Mucosa of gallbladder (tissue), 1 donor: Measurements from ENCODE around the gene PTGDS. TPM values are rescaled to one million over a fixed set of nuclear protein-coding genes. Genes with fewer than 3 reads are reported as not detected.

Source experiments
- DNase-seq: peaks from one replicate; pipeline ENCODE4 v3.0.0-alpha.2; 2020; ENCODE audit warnings: low spot score
- total RNA-seq: library from RNA; stranded (reverse); gene quantifications from one replicate; pipeline ENCODE4 v1.2.1, GENCODE V29; 2021
- donor health status: DM: no; HTN: no; CAD: no.

The PTGDS gene
- total RNA-seq, 1 donor from 2014 or later = 481 TPM

DNA sequence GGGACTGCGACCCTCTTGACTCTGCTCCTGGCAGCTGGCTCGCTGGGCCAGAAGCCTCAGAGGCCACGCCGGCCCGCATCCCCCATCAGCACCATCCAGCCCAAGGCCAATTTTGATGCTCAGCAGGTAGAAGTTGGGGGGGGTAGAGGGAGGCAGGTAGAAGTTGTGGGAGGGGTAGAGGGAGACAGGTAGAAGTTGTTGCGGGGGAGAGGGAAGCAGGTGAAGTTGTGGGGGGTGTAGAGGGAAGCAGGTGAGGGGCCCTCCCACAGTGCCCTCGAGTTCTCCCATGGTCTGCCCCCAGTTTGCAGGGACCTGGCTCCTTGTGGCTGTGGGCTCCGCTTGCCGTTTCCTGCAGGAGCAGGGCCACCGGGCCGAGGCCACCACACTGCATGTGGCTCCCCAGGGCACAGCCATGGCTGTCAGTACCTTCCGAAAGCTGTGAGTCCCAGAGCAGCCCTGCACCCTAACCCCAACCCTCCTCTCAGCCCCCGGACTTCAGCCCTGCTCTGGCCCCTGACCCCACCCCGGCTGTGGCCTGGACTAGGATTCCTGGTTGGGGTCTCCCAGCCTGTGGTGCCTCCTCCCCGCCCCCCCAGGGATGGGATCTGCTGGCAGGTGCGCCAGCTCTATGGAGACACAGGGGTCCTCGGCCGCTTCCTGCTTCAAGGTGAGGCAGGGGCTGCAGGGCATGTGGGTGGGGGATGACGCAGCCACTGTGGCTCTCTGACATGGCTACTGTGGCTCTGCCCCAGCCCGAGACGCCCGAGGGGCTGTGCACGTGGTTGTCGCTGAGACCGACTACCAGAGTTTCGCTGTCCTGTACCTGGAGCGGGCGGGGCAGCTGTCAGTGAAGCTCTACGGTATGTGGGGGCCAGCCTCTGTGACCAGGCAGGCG is 31.7 kb upstream of the PTGDS start:
- DNase-seq = no peak

DNA sequence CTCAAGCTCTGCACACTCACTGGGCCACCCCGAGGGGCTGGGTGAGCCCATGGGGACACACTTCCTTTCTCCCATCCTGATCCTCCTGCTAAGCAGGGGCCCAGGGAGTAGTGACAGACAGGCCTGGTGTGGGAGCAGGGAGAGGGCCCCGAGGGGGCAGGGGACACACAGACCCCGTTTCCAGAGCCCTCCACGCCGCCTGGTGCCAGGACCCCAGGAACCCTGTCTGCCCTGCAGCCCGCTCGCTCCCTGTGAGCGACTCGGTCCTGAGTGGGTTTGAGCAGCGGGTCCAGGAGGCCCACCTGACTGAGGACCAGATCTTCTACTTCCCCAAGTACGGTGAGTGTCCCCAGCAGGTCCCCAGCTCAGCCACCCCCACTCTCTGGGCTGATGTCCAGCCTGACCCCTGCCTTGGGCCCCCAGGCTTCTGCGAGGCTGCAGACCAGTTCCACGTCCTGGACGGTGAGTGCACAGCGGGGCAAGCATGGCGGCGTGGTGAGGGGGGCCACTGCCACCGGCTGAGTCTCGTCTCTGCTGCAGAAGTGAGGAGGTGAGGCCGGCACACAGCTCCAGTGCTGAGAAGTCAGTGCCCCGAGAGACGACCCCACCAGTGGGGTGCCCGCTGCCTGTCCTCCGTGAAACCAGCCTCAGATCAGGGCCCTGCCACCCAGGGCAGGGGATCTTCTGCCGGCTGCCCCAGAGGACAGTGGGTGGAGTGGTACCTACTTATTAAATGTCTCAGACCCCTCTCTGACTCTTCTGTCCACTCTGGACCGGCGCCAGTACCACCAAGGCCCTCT is 30.9 kb upstream of the PTGDS start:
- DNase-seq = no peak

DNA sequence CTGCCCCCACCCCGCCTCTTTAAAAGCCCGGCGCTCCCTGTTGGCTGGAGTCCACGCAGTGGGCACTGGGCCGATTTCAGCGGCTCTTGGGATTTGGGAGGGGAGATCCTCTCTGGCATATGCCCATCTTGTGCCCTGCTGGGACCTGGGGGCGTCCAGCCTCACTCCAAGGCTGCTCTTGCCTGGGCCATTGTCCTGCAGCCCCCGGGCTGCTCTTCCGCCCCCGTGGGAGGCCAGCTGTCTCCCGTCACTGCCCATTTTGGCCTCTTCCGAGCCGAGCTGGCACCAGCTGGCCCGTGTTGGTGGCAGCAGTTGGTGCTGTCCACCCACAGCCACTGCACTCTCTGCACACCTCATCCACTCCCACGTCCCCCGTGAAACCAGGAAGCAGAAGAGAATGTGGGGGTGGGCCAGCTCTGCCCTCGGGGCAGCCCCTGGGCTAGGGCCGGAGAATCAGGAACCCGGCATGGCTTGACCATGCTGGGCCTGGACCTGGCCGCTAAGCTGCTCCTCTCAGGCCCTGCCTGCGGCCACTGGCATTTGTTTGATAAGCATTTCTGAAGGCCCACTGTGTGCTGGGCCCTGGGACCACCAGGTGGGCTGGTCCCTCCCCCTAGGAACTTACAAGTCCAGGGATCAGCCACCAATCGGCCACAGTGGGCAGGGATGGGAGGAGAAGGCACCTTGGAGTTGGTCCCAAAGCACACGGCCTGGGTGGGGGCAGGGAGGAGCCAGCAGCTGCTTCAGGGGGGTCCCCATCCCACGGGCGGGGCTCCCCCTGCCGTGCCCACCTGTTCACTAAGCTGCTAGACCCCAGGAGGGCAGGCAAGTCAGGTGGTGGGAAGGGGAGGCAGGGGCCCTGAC is 30.0 kb upstream of the PTGDS start:
- DNase-seq = no peak

DNA sequence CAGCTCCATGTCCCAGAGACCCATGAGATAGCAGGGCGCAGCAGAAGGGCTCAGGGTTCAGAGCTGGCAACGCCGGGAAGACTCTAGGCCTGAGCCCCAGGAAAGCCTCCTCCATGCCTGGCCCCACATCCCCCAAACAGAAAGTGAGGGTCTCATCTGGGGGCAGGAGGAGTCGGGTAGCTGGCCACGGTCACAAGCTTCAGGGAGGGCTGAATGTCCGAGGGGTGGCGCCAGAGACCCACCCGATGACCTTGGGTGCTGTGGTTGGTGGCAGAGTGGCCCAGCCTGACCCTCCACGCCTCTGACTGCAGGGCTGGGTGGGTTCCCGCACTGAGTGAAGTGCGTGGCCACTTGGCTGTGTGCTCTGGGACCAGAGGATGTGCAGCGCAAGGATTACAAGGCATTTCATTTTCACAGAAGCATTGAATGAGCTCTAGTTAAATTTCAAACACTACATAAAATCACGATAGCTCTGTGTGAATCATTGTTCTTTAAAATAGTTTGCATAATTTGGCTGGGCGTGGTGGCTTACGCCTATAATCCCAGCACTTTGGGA is 29.3 kb upstream of the PTGDS start:
- no peak for DNase-seq

DNA sequence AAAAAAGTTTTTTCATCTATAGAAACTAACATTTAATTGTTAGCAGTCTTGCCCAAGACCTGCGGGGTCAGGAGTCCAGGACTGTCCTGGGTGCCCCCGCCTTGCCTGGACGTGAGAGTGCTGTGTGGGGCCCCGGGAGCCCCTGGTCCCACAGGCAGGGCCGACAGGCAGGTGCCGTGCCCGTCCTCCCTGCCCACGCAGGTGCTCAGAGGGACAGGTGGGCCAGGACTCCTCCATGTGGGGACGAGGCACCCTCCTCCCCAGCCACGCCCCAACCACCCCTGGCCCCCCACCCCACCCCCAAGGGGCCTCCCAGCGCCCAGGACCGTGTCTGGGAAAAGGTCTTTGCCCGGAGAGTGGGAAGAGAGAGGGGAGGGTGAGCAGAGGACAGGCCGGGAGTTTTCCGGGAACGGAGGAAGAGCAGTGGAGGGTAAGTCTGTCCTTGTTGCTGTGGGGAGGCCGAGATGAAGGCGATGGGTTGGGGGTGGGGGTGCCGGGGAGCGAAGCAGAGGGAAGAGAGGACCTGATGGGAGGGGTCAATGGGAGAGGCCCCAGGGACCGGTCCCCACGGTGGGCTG is 28.0 kb upstream of the PTGDS start:
- no peak for DNase-seq

DNA sequence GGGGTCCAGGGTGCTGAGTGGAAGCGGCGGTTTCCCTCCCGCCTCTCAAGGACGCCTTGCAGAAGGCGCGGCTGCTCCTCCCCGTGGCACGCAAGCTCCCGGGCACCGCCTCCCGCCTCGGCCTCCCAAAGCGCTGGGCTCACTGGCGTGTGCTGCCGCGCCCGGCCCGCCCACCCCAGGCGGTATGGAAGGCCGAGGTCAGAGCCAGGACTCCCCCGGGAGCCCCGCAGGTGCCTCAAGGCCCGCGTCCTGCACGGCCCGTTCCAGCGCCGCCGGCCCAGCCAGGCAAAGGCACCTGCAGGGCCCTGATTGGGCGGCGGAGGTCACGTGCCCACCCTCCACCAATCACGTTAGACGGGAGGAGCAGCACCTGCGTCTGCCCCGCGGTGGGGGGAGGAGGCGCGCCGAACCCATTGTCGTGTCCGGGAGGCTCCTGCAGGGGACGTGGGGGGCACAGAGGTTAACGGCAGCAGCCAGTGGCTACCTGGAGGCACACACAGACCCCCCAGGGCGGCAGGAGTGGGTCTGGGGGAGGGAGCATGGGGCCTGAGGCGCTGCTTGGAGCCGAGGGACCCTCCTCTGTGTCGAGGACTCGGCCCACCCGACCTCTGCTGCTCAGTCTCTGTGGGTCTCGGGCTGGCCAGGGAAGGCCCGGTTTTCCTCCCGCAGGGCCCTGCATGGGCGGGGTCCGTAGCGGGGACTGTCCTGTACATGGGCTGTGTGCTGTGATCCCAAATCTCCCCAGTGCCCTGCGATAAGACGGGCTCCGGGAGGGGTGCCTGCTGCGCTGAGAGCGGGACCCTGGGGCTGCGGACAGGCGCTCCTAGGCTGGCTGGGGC is 27.3 kb upstream of the PTGDS start:
- DNase-seq = peak; percentile 97

DNA sequence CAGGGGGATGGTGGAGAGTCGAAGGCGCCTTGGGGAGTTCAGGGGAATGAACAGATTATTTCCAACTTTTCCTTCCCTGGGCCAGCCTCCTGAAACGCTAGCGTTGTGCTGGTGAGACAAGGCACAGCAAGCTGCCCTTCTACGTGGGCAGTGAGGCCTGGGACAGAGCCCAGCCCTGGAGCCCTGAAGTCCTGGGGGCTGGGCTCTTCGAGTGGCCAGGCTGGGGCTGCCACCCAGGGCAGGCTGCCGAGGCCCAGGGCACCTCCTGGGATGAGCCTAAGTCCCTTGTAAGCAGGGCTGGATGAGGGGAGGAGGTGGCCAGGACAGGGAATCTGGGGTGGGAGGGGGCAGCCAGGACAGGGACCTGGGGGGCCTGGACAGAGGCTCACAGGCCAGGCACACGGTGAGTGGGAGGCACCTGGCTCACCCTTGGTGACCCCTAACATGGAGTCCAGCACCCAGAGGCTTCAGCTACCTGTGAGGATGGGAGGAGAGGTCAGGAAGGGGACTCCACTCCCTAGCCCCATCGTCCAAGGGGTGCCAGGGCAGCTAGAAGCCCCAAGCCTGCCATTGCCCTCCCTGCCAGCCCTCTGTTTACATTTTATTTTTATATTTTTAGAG is 26.5 kb upstream of the PTGDS start:
- no peak for DNase-seq

DNA sequence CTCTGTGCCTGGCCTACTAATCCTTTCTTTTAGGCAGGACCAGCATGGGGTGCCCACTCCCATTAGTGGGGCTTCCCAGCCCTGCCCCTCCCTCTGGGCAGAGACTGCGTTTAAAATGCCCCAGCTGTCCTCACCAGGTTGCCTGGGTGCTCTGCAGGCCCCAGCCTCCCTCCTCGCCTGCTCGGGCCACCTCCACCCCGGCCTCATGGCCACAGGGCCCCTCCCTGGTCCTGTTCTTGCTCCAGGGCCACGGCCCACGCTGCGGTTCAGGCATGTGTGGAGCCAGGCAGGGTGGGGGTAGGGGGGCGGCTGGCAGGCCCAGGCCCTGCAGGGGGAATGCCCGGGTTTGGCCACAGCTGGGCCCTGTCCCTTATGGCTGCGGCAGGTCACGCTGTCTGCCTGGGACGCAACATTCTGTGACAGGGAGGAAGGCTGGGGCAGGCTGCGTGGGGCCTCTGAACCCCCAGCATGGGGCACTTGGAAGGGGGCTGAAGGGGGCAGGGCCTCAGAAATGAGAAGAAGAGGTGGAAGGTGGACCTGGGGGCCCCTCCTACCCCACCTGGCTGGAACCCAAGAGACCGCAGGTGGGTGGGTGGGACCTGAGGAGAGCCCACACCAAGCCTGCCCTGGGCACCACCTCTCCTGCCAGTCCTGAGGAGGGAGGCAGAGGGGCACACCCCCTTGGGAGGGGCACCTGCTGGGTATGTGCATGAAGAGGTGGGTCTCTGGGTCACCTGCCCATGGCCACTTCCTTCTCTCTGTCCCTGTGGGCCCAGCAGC is 25.6 kb upstream of the PTGDS start, which contains the start of gene LCN12:
Gene LCN12 (plus strand): TSS at position 733 of the 780 bp plus-strand sequence. CDS start 55 bp downstream, outside the sequence.
- no peak for DNase-seq

DNA sequence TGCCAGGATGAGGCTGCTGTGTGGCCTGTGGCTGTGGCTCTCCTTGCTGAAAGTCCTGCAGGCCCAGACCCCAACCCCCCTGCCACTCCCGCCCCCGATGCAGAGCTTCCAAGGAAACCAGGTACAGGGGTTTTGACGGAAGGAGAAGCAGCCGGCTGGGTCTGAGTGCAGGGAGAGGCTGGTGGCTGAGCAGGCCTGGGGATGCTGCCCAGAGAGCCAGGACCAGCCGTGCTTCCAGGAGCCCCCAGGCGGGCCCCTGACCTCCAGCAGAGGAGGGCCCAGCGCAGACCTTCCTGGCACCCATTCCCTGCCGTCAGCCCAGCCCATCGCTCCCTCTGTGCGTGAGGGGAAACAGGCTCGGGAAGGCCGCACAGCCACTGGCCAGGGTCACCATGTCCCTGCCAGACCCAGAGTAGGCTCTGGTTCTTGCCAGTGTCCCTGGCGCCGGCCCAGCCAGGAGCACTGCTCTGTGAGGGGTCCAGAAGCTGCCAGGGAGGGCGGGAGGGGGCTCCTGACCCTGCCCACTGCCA is 24.9 kb upstream of the PTGDS start:
- DNase-seq = no peak

DNA sequence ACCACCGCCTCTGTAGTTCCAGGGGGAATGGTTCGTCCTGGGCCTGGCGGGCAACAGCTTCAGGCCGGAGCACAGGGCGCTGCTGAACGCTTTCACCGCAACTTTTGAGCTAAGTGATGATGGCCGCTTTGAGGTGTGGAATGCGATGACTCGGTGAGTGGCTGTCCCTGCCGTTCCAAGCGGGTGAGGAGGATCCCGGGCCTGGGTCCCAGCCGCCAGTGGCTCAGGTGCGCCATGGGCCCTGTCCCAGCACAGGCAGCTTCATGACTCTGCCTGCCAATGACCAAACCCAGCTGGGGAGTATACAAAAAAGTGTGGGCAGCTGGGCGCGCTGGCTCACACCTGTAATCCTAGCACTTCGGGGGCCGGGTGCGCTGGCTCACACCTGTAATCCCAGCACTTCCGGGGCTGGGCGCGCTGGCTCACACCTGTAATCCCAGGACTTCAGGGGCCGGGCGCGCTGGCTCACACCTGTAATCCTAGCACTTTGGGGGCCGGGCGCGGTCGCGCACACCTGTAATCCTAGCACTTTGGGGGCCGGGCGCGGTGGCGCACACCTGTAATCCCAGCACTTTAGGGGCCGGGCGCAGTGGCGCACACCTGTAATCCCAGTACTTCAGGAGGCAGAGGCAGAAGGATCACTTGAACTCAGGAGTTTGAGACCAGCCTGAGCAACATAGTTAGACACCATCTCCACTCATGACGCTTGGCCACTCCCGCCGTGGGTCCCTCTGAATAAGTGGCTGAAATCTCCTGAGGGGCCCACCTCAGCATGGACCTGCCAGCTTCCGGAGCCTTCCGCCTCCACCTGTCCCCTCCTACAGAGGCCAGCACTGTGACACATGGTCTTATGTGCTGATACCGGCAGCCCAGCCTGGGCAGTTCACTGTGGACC is 24.2 kb upstream of the PTGDS start:
- no peak for DNase-seq

DNA sequence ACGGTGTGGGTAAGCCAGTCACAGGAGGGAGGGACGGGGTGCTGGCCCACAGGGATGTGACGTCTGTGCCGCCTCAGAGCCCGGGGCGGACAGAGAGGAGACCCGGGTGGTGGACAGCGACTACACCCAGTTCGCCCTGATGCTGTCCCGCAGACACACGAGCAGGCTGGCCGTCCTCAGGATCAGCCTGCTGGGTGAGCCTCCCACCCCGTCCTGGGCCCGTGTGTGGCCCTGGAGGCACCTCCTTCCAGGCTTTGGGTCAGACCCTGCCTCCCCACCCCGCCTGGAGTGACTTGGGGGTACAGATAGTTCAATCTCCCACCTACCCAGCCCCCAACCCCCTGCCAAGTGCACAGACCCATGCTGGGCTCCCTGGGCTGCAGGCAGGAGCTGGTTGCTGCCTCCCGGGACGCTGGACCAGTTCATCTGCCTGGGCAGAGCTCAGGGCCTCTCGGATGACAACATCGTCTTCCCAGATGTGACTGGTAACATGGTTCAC is 23.5 kb upstream of the PTGDS start:
- no peak for DNase-seq

DNA sequence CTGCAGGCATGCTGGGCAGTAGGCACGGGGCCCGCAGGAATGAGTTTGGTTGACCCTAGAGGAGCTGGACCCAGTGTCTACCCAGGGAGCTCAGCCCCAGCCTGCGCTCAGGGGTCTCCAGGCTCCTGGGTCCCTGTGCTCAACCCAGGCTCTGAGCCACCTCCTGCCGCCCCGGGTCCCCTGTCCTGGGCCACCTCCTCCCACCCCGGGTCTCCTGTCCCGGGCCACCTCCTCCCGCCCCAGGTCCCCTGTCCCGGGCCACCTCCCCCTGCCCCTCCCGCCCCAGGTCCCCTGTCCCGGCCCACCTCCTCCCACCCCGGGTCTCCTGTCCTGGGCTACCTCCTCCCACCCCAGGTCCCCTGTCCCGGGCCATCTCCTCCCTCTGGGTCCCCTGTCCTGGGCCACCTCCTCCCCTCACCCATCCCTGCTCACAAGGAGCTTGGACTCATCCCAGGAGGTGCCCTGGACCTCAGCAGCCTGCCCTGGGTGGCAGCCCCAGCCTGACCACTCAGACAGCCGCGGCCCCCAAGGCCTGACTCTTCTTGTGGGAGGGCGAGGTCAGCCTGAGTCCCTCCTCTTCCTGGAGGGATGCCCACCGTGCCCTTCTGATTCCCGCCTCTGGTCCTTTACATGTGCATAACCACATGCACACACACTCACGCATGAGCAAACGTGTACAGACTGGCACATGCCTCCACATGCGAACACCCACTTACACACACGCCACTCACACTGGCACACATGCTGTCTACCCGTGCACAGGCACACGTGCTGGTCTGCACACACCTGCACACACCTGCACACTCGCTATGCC is 22.8 kb upstream of the PTGDS start:
- DNase-seq = no peak

DNA sequence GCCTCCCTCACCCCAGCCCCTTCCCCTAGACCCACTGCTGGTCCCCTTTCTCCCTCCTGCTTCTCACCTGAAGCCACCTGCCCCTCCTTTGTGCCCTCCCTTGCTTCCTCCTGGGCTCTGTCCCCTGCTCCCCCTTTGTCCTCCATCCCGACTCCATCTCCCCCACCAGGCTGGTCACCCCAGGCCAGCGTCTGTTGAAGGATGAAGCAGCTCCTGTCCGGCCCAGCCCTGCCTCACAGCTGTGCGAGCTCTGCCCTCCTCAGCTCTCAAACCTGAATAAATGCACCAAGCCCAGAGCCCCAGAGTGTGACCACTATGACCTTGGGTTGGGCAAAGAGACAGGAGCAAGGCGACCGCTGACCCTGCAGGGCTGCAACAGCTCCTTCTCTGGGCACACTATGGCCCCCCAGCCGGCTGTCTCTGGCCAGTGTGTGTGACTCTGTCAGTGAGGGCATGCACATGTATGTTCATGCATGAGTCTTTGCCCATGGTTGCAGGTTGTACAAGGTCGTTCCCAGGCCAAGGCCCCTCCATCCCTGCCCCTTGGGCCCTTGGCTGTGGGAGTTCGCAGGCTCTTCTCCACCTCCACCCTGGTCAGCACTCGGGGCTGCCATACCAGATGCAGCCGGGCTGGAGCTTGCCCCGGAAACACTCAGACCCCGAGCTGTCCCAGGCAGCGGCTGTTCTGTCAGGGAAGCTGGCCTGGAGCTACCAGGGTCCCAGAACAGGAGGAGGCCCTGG is 21.9 kb upstream of the PTGDS start:
- no peak for DNase-seq

DNA sequence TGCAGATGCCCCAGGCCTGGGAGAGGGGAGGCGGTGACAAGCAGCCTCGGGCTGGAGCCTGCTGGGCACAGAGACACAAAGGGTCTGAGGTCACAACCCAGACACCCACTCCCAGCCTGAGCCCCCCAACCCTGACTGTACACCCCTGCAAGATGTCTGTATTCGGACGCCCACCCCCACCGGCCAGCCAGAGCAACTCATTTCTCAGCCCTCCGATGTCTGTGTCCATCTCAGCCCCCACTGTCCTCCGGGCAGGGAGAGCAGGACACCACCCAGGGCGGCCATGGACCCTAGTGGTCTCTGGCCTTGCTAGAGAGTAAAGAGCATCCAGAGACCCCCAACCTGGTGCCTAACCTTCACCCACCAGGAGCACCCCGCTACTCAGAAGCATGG is 21.4 kb upstream of the PTGDS start:
- no peak for DNase-seq

DNA sequence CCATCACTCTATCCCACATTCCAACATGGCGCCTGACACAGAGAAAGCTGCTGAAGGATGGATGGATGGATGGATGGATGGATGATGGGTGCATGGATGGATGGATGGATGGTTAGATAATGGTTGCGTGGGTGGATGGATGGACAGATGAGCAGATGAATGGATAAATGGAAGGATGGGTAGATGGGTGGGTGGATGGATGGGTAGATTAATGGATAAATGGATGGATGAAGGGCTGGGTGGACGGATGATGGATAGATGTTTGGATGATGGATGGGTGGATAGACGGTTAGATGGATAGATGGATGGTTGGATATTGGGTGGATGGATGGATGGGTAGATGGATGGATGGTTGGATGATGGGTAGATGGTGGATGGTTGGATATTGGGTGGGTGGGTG is 20.7 kb upstream of the PTGDS start:
- DNase-seq = no peak

DNA sequence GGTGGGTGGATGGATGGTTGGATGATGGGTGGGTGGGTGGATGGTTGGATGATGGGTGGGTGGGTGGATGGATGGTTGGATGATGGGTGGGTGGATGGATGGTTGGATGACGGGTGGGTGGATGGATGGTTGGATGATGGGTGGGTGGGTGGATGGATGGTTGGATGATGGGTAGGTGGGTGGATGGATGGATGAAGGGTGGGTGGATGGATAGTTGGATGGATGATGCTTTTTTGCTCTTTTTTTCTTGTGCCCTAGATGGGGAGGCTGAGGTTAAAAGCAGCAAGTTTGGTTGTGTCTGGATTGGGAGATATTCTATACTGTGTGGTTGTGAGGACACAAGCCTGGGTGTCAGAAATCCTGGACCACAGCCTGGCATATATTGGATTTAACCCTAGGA is 19.8 kb upstream of the PTGDS start:
- no peak for DNase-seq
